ENCODE measurements around the gene FSTL4.

FSTL4 gene

GRCh38 chr5:133612249-133612860 lies at the start of gene FSTL4:
Gene FSTL4 (minus strand): TSS chr5:133612541.
- no peak for DNase-seq

- DNase-seq = no peak
These were observed 49.0 kb upstream of the FSTL4 start for GRCh38 chr5:133661389-133661788.

- DNase-seq = no peak
These were observed 46.0 kb upstream of the FSTL4 start for GRCh38 chr5:133658327-133658726.

GRCh38 chr5:133657036-133657435 lies 44.7 kb upstream of the FSTL4 start:
- no peak for DNase-seq

- DNase-seq = no peak
These were observed 43.6 kb upstream of the FSTL4 start for GRCh38 chr5:133655966-133656365.

GRCh38 chr5:133653760-133654049 lies 41.4 kb upstream of the FSTL4 start:
- no peak for DNase-seq

GRCh38 chr5:133652951-133653759 lies 40.8 kb upstream of the FSTL4 start:
- no peak for DNase-seq

- DNase-seq = no peak
These were observed 31.9 kb upstream of the FSTL4 start for GRCh38 chr5:133644000-133644865.

GRCh38 chr5:133643365-133643764 lies 31.0 kb upstream of the FSTL4 start:
- DNase-seq = no peak

- DNase-seq = no peak
These were observed 29.9 kb upstream of the FSTL4 start for GRCh38 chr5:133642153-133642722.

- DNase-seq = no peak
These were observed 29.3 kb upstream of the FSTL4 start for GRCh38 chr5:133641683-133642082.

- no peak for DNase-seq
These were observed 27.6 kb upstream of the FSTL4 start for GRCh38 chr5:133639850-133640528.

GRCh38 chr5:133638436-133638835 lies 26.1 kb upstream of the FSTL4 start:
- DNase-seq = no peak

- no peak for DNase-seq
These were observed 24.9 kb upstream of the FSTL4 start for GRCh38 chr5:133637206-133637605.

- no peak for DNase-seq
These were observed 22.7 kb upstream of the FSTL4 start for GRCh38 chr5:133635051-133635450.

GRCh38 chr5:133627180-133627579 lies 14.8 kb upstream of the FSTL4 start:
- no peak for DNase-seq

GRCh38 chr5:133624316-133624715 lies 12.0 kb upstream of the FSTL4 start:
- no peak for DNase-seq

GRCh38 chr5:133618141-133618540 lies 5.8 kb upstream of the FSTL4 start:
- DNase-seq = no peak

GRCh38 chr5:133613743-133614142 lies 1.4 kb upstream of the FSTL4 start:
- no peak for DNase-seq

- no peak for DNase-seq
These were observed 843 bp upstream of the FSTL4 start for GRCh38 chr5:133613184-133613583.

GRCh38 chr5:133611357-133612248 lies 738 bp downstream of the FSTL4 start:
- no peak for DNase-seq

All from cortex of kidney (tissue), 1 donor.